H1 (cell line): Measurements from ENCODE around the gene RND2. TPM values are rescaled to one million over a fixed set of nuclear protein-coding genes. Genes with fewer than 3 reads are reported as not detected.

Source experiments
- BACH1 ChIP-seq: IDR thresholded peaks from 2 replicates; pipeline ENCODE4 v1.6.1; 2012; ENCODE audit warnings: low read length, improper control_type of control experiment
- CEBPB ChIP-seq: IDR thresholded peaks from 2 replicates; pipeline ENCODE4 v1.6.1; 2012; ENCODE audit warnings: low read depth, low read length
- EGR1 ChIP-seq: IDR thresholded peaks from 2 replicates; pipeline ENCODE4 v1.6.1; 2011; ENCODE audit warnings: low read depth, low read length, borderline replicate concordance
- HDAC2 ChIP-seq, 2 experiments: fragments of 300-600 bp in 1 of 2; sonication (generic) in 1 of 2; IDR thresholded peaks; 2 replicates each; pipeline ENCODE4 v1.6.1; 2011 to 2012; ENCODE audit warnings: low read depth in 2 of 2, low read length in 2 of 2, mild to moderate bottlenecking in 2 of 2, moderate library complexity in 2 of 2, borderline replicate concordance in 1 of 2, inconsistent platforms in 1 of 2
- RNF2 ChIP-seq: fragments of 200-900, 300-1000 bp; sonication (generic); IDR thresholded peaks from 2 replicates; pipeline ENCODE4 v1.7.1; 2016; ENCODE audit warnings: borderline replicate concordance, low read depth, mild to moderate bottlenecking, antibody characterized with exemption, low read length; ENCODE audit not compliant: poor library complexity, severe bottlenecking; ENCODE audit errors: missing control alignments
- SIRT6 ChIP-seq: IDR thresholded peaks from one replicate; pipeline ENCODE4 v1.7.1; 2012; ENCODE audit warnings: low read length, inconsistent platforms
- USF2 ChIP-seq: IDR thresholded peaks from 2 replicates; pipeline ENCODE4 v1.6.1; 2011; ENCODE audit warnings: low read length, improper control_type of control experiment
- YY1 ChIP-seq: IDR thresholded peaks from 2 replicates; pipeline ENCODE4 v1.6.1; 2011; ENCODE audit warnings: low read depth, mild to moderate bottlenecking, low read length
- ZNF274 ChIP-seq: IDR thresholded peaks from 2 replicates; pipeline ENCODE4 v1.7.0; 2012; ENCODE audit warnings: low read length, borderline replicate concordance; ENCODE audit errors: extremely low read depth
- polyA plus RNA-seq, 7 experiments: library from polyadenylated mRNA; depleted of rRNA in 3 of 7; stranded (reverse) in 5 of 7; unstranded in 2 of 7; fragments of >200 nt in 5 of 7; fragments of 200-250 nt in 2 of 7; gene quantifications; 1 replicate in 5 of 7; 2 replicates in 1 of 7; 4 replicates in 1 of 7; pipeline versions ENCODE4 v1.2.1 to v1.2.3, GENCODE V29; 2011 to 2013; ENCODE audit warnings: missing spikeins in 2 of 7, mixed read lengths in 2 of 7
- total RNA-seq: library from RNA; stranded (reverse); fragmentation: NEBNext Ultra II Directional; extraction: Animal tissue kit (Norgen Biotek cat#: 25700); gene quantifications from 2 replicates; pipeline ENCODE4 v1.2.1, GENCODE V29; 2021

The RND2 gene
- total and polyA plus RNA-seq, 2 of the 8 experiments (the other 6 are each of a cell fraction or from before 2014, with no cell fraction given) = 51.3 to 61.4 TPM

DNA sequence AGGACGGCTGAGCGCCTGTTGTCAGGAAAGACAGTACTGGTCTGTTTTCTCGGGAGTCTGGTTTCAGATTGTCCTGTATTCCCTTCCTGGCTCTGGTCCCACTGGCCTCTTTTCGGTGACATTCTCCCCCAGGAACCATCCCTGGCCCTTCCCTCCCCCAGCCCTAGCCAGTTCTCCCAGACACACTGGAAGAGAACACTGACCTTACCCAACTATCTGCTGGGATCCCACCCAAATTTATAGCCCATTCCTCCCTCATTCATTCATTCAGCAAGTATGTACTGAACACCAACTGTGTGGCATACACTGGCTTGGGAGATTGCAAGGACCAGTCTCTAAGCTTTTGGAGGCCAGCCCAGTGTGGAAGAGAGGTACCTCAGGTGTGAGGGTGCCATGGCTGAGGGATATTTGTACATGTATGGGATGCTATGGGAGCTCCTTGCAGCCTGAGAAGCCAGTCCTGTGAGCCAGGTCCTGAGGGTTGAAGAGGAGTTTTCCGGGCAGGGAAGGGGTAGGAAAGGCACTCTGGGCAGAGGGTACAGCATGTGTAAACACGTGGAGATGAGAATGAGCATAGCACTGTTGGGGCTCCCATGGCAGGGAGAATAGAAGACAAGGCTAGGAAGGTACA, 5.2 kb downstream of the RND2 start (continued):
- no peak for TF ChIP-seq RNF2
- no peak for TF ChIP-seq CEBPB
- TF ChIP-seq HDAC2 (IDR thresholded peaks at IDR 0.05; ENCODE audit: borderline replicate concordance in 1 of 2, low read depth in 2 of 2, low read length in 2 of 2) = no peak
- no peak for TF ChIP-seq ZNF274
- no peak for TF ChIP-seq SIRT6
- TF ChIP-seq BACH1 = no peak
- no peak for TF ChIP-seq EGR1
- TF ChIP-seq YY1 = no peak
- TF ChIP-seq USF2 = no peak
